RKO (cell line): ENCODE results near the gene KLF9.

Source experiments
- DNase-seq: peaks from one replicate; pipeline ENCODE4 v3.0.0-alpha.2; 2016; ENCODE audit warnings: low spot score

The KLF9 gene

GRCh38 chr9:70363760-70364159 lies 50.7 kb downstream of the KLF9 start:
- no peak for DNase-seq

- DNase-seq = no peak
Measured at GRCh38 chr9:70362952-70363351, 51.5 kb downstream of the KLF9 start.

- no peak for DNase-seq
Measured at GRCh38 chr9:70355801-70356200, 58.7 kb downstream of the KLF9 start.

GRCh38 chr9:70352802-70353201 lies 61.7 kb downstream of the KLF9 start:
- no peak for DNase-seq

GRCh38 chr9:70352356-70352755 lies 62.1 kb downstream of the KLF9 start:
- DNase-seq = peak; percentile 5

- no peak for DNase-seq
Measured at GRCh38 chr9:70347046-70347445, 67.4 kb downstream of the KLF9 start.

GRCh38 chr9:70340572-70340971 lies 73.9 kb downstream of the KLF9 start:
- peak; percentile 44 for DNase-seq
